Inferior parietal cortex (tissue), 1 donor: Measurements from ENCODE around the gene LITAFD.
"Not testable (repeated sequence)": the region's sequence is repeated elsewhere in the genome, so short reads cannot be mapped to it uniquely, and the experiment has no call there.

ENCODE experiments used
- DNase-seq: peaks from one replicate; pipeline ENCODE4 v3.0.0-alpha.2; 2016; ENCODE audit errors: extremely low spot score

LITAFD gene

GRCh38 chr16:8855972-8856371, 26.2 kb upstream of the LITAFD start:
- DNase-seq, result no peak

GRCh38 chr16:8858994-8859912, 22.9 kb upstream of the LITAFD start:
- DNase-seq, result no peak

- DNase-seq, result no peak
These were observed 22.0 kb upstream of the LITAFD start for GRCh38 chr16:8859913-8860881.

- DNase-seq, result no peak
These were observed 20.4 kb upstream of the LITAFD start for GRCh38 chr16:8861563-8862308.

GRCh38 chr16:8862309-8863130, 19.6 kb upstream of the LITAFD start:
- DNase-seq, result no peak

GRCh38 chr16:8863594-8864424, 18.3 kb upstream of the LITAFD start:
- DNase-seq, result peak; percentile 81

GRCh38 chr16:8864480-8865110, 17.6 kb upstream of the LITAFD start:
- DNase-seq, result no peak

- DNase-seq, result no peak
These were observed 16.8 kb upstream of the LITAFD start for GRCh38 chr16:8865145-8865882.

- DNase-seq, result no peak
These were observed 15.8 kb upstream of the LITAFD start for GRCh38 chr16:8866118-8866883.

- no peak for DNase-seq
These were observed 15.3 kb upstream of the LITAFD start for GRCh38 chr16:8866884-8867215.

- no peak for DNase-seq
These were observed 14.8 kb upstream of the LITAFD start for GRCh38 chr16:8867216-8867931.

- no peak for DNase-seq
These were observed 14.2 kb upstream of the LITAFD start for GRCh38 chr16:8867932-8868415.

- peak; percentile 78 for DNase-seq
These were observed 13.5 kb upstream of the LITAFD start, which contains the start of gene CARHSP1 for GRCh38 chr16:8868416-8869211. TSS of gene CARHSP1 (minus strand) at chr16:8869006. CDS start at chr16:8859328, 9,678 bp downstream.

- DNase-seq, result no peak
These were observed 12.8 kb upstream of the LITAFD start for GRCh38 chr16:8869212-8869987.

GRCh38 chr16:8869988-8870241, 12.2 kb upstream of the LITAFD start:
- not testable (repeated sequence) for DNase-seq

GRCh38 chr16:8872071-8872470, 10.1 kb upstream of the LITAFD start:
- DNase-seq, result no peak
